Measurements from ENCODE around the gene VPS33A. TPM values are rescaled to one million over a fixed set of nuclear protein-coding genes. Genes with fewer than 3 reads are reported as not detected.
"Not testable (repeated sequence)": the region's sequence is repeated elsewhere in the genome, so short reads cannot be mapped to it uniquely, and the experiment has no call there.

The VPS33A gene
- total RNA-seq, 1 donor from 2014 or later: 14.1 TPM

GRCh38 chr12:122204167-122205052, 61.9 kb downstream of the VPS33A start:
- no peak for DNase-seq (ENCODE audit: low read depth in 2 of 2)

GRCh38 chr12:122203301-122204166, 62.8 kb downstream of the VPS33A start, which contains the start of gene B3GNT4:
Gene B3GNT4 (plus strand): TSS chr12:122203709. CDS start chr12:122204619, 910 bp downstream.
- peak; percentile 49 to 54 for DNase-seq (ENCODE audit: low read depth in 2 of 2)

GRCh38 chr12:122202811-122203210, 63.5 kb downstream of the VPS33A start:
- not testable (repeated sequence) for DNase-seq (ENCODE audit: low read depth in 2 of 2)

GRCh38 chr12:122202017-122202416, 64.3 kb downstream of the VPS33A start:
- no peak for DNase-seq (ENCODE audit: low read depth in 2 of 2)

- DNase-seq (ENCODE audit: low read depth in 2 of 2): no peak
Measured at GRCh38 chr12:122201381-122201780, 64.9 kb downstream of the VPS33A start.

- DNase-seq (ENCODE audit: low read depth in 2 of 2): no peak
Measured at GRCh38 chr12:122200541-122201175, 65.6 kb downstream of the VPS33A start.

GRCh38 chr12:122199484-122200355, 66.6 kb downstream of the VPS33A start:
- DNase-seq (ENCODE audit: low read depth in 2 of 2): no peak

GRCh38 chr12:122197612-122197966, 68.7 kb downstream of the VPS33A start:
- DNase-seq (ENCODE audit: low read depth in 2 of 2): no peak

- no peak for DNase-seq (ENCODE audit: low read depth in 2 of 2)
Measured at GRCh38 chr12:122195405-122195804, 70.9 kb downstream of the VPS33A start.

GRCh38 chr12:122194804-122195203, 71.5 kb downstream of the VPS33A start:
- DNase-seq (ENCODE audit: low read depth in 2 of 2): no peak

GRCh38 chr12:122192441-122192840, 73.9 kb downstream of the VPS33A start:
- no peak for DNase-seq (ENCODE audit: low read depth in 2 of 2)

- DNase-seq (ENCODE audit: low read depth in 2 of 2): peak; percentile 79 to 84
Measured at GRCh38 chr12:122190842-122191668, 75.2 kb downstream of the VPS33A start.

GRCh38 chr12:122189626-122190475, 76.4 kb downstream of the VPS33A start:
- no peak for DNase-seq (ENCODE audit: low read depth in 2 of 2)

- no peak for DNase-seq (ENCODE audit: low read depth in 2 of 2)
Measured at GRCh38 chr12:122187466-122187865, 78.8 kb downstream of the VPS33A start.

GRCh38 chr12:122185494-122186082, 80.7 kb downstream of the VPS33A start:
- DNase-seq (ENCODE audit: low read depth in 2 of 2): no peak

- no peak for DNase-seq (ENCODE audit: low read depth in 2 of 2)
Measured at GRCh38 chr12:122185079-122185478, 81.2 kb downstream of the VPS33A start.

- DNase-seq (ENCODE audit: low read depth in 2 of 2): no peak
Measured at GRCh38 chr12:122184517-122184916, 81.8 kb downstream of the VPS33A start.

- no peak for DNase-seq (ENCODE audit: low read depth in 2 of 2)
Measured at GRCh38 chr12:122183588-122183940, 82.7 kb downstream of the VPS33A start.

Data from lung microvascular endothelial cell (primary cell).